AG08396 (cell line): ENCODE measurements around the gene IRF8.
"Not testable (repeated sequence)": the region's sequence is repeated elsewhere in the genome, so short reads cannot be mapped to it uniquely, and the experiment has no call there.

Experiments used
- DNase-seq: peaks from one replicate; pipeline ENCODE4 v3.0.0; 2012; ENCODE audit warnings: low spot score, mixed read lengths

Gene IRF8

GRCh38 chr16:85868495-85868894, 30.5 kb upstream of the IRF8 start:
- no peak for DNase-seq

GRCh38 chr16:85869206-85869605, 29.8 kb upstream of the IRF8 start:
- DNase-seq: no peak

- DNase-seq: no peak
Measured at GRCh38 chr16:85869785-85870558, 29.0 kb upstream of the IRF8 start.

DNA sequence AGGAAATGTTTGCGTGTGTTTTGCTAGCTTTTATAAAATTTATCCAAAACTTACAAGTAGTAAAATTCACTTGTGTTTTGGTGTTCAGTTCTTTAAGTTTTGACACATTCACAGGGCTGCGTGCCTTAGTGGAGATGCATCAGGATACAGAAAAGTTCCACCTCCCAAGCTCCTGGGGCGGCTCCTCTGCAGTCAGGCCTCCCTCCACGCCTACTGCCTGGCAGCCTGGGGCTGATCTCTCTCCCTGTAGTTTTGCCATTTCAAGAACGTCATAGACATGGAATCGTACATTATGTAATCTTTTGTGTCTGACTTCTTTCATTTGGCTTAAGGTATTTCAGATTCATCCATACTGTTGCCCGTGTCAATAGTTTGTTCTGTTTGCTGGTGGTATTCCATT, 27.2 kb upstream of the IRF8 start:
- no peak for DNase-seq

GRCh38 chr16:85872734-85873133, 26.2 kb upstream of the IRF8 start:
- no peak for DNase-seq

GRCh38 chr16:85873153-85873552, 25.8 kb upstream of the IRF8 start:
- DNase-seq: no peak

- not testable (repeated sequence) for DNase-seq
Measured at GRCh38 chr16:85874031-85874430, 24.9 kb upstream of the IRF8 start.

- DNase-seq: no peak
Measured at GRCh38 chr16:85878407-85878806, 20.6 kb upstream of the IRF8 start.

DNA sequence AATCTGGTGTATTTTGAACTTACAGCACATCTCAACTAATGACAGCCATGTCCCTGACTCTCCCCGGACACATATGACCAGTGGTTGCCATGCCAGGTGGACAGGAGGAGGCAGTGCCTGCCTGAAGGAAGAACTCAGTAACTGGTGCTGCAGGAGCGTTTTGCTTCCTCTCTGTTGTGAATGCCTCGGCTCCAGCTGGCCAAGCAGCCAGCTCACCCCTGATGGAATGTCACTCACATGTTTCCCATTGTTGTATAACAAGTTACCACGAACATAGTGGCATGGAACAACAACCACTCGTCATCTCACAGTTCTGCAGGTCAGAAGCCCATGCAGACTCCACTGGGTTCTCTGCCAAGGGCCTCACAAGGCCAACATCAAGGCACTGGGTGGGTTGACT, 20.1 kb upstream of the IRF8 start:
- peak; percentile 69 for DNase-seq

- DNase-seq: no peak
Measured at GRCh38 chr16:85879549-85879948, 19.4 kb upstream of the IRF8 start.

GRCh38 chr16:85879975-85880831, 18.8 kb upstream of the IRF8 start:
- no peak for DNase-seq

DNA sequence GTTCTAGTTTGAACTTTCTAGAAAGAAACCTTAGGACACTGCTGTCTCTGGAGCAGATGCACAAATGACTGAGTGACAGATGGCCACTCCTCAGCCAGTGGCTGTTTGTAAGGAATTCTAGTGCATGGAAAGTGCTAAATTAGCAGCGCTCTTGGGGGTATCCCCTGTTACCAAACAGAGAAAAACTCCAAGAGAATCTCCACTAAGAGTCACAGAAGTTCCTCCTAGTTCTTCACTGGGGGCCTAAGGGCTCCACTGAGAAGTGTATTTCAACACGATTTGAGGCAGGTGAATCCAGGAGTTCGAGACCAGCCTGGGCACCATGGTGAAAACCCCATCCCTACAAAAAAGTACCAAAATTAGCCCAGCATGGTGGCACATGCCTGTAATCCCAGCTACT, 18.1 kb upstream of the IRF8 start:
- DNase-seq: no peak

DNA sequence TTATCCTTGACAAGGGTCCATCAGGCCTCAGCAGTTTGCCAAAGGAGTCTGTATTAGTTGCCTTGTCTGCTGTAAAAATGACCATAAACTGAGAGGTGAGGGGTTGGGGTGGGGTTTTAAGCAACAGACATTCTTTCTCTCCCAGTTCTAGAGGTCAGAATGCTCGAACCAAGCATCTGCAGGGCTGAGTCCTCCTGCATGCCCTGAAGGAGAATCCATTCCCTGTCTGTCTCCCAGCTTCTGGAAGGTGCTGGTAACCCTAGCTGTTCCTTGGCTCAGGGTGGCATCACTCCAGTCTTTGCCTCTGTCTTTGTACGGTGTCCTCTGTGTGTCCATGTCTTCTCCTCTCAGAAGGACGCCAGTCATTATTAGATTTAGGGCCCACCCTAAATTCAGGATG, 17.5 kb upstream of the IRF8 start:
- DNase-seq: no peak

- no peak for DNase-seq
Measured at GRCh38 chr16:85882181-85882810, 16.7 kb upstream of the IRF8 start.

- no peak for DNase-seq
Measured at GRCh38 chr16:85883813-85884212, 15.1 kb upstream of the IRF8 start.

GRCh38 chr16:85884808-85885463, 14.0 kb upstream of the IRF8 start:
- DNase-seq: no peak

- no peak for DNase-seq
Measured at GRCh38 chr16:85885537-85885936, 13.4 kb upstream of the IRF8 start.

- DNase-seq: peak; percentile 25
Measured at GRCh38 chr16:85888405-85889331, 10.3 kb upstream of the IRF8 start.

DNA sequence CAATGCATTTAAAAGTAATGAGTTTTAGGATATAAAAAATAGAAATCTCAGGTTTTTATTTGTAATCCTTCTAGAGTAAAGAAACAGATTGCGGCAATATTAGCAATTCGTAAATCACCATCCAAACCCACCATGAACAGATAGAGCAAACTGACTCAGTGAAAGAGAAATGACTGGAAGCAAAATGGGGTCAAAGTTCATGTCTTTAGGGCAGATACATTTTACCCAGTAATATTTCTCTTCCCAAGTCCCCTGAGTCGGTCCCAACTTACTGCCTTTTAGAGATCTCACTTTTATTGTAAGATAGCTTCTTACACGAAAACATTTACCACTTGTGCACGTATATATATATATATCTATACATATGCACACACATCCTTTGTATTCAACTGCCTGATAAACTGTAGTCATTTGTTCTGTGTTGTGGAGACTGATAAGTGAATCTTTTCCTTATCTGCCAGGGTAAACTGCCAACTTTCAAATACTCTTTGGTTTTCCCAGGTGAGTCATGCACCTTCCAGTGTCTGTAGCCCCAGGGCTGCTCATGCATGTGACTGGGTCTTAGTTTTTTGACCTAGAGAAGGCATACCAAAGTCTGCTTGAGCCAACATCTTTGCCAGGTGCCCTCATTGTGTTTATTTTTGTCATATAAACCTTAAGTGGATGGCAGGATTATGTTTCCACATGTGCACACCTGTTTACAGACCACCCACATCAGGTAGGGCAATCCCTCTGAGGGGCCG, 7.8 kb upstream of the IRF8 start:
- DNase-seq: no peak

DNA sequence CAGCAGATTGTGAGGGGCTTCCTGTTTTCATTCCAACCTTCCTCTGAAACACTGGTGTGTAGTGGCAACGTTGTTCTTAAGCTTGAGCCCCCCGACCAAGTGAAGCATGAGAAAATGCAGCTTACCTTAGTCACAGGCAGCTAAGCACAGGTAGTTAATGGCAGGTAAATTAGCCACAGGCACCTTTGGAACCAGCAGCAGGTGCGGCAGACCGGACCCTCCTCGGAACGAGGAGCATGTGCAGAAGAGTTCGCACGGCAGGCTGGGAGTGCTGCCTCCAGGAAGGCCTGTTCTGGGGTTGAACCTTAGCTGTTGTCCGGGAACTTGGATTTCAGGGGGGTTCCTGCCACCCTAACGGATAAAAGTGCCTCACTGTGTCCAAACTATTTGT, 7.2 kb upstream of the IRF8 start:
- no peak for DNase-seq

DNA sequence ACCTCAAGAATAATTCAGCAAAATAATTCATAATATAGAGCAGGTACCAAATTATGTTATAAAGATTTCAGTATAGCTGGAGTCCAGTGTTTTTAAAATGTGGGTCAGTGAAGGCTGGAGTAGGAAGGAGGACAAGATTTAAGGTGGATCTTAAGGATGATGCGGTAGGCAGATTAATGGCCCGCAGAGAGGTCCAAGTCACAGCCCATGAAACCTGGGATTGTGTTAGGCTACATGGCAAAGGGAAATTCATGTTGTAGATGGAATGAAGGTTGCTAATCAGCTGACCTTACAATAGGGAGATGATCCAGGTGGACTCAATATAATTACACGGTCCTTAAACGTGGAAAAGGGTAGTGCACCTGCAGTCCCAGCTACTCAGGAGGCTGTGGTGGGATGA, 6.2 kb upstream of the IRF8 start:
- DNase-seq: no peak
